ENCODE results near the gene RBMS3. TPM values are rescaled to one million over a fixed set of nuclear protein-coding genes. Genes with fewer than 3 reads are reported as not detected.
"Not testable (repeated sequence)": the region's sequence is repeated elsewhere in the genome, so short reads cannot be mapped to it uniquely, and the experiment has no call there.

The RBMS3 gene
- total RNA-seq, 2 donors from 2014 or later = 7.1 to 11.5 TPM

DNA sequence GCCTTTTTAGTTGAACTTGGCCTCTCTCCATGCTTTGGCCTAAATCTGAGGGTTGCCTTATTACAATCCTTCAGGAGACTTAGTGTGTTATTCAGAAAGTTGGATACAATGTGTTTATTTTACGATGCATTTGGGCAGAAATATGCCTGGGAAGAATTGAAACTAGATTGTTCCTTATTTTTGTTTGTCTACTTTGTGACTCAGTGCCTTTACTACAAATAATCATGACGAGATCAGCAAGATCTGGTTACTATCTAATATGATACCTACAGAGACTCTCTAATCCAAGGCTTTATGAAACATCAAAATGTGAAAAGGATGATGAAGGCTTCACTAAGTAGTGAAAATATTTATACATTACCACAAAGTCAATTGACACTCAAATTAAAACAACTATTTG lies 82.2 kb downstream of the RBMS3 start:
- no peak for ATAC-seq
- no peak for DNase-seq
- intact Hi-C loops (cut with DNase I, micrococcal nuclease) = no loop called here

DNA sequence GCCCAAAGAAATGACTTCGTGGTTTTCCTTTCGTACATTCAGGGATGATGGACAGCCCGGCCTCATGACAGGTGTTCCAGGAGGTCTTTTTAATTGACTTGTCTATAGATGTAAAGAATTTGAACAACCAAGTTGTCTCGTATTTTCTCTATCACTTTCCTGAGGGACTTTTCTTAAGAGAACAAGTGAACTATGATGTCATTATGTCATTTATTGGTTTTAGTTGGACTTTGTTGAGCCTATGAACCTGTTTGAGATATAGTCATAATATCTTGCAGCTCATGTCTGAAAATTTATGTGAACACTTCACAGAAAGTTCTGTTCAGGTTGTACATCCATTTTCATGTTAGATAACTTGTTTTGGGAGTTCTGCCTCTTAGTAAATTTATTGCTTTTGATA lies 89.2 kb downstream of the RBMS3 start:
- DNase-seq (no peak), ATAC-seq (no peak)
- intact Hi-C loops (cut with DNase I, micrococcal nuclease) = no loop called here

DNA sequence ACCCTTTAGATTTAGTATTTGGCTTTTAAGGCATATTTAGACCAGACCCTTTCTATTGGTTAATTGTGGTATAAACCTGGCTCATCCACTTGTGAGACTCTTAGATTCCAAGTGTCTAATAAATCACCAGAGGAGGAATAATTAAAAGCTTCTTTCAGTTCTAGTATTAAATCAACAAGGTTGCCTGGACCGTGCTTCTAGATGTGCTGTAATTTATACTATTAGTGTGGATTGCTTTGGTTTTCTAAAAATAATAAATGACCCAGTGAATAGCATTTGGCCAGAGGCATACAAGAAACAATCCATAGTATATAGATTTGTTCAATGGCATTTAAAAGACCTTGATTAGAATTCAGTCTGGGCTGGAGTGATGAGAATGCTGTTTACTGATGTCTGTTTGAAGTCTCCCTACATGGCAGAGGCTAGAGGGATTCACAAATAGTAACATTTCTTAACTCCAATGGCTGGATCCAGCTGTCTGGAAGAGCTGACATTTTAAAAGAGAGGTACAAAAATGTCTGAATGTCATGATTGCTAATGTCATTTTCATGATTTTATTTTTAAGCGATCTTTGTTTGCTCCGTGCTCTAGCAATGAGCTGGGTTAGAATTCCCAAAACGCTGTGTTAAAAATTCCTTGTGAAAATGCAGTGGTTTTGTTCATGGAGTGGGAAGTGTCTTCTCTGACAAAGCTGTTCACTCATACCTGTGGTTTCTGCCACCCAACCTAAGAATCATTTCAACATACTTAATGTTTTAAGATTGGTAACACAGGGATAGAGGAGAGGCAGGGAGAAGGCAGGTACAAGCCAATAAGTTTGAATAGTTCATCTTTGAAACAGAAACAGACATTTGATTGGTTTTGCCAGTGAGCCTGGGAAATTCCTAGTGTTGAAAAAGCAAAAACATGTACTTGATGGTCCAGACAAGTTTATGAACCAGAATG lies 89.9 kb downstream of the RBMS3 start:
- no peak for ATAC-seq

GRCh38 chr3:29373131-29373680 lies 92.3 kb downstream of the RBMS3 start:
- no peak for ATAC-seq
- intact Hi-C loops (cut with DNase I, micrococcal nuclease) = no loop called here
- no peak for DNase-seq

More for the DNA sequence above, 89.9 kb downstream of the RBMS3 start:
- DNase-seq = no peak
- intact Hi-C loops (cut with DNase I, micrococcal nuclease) = no loop called here

DNA sequence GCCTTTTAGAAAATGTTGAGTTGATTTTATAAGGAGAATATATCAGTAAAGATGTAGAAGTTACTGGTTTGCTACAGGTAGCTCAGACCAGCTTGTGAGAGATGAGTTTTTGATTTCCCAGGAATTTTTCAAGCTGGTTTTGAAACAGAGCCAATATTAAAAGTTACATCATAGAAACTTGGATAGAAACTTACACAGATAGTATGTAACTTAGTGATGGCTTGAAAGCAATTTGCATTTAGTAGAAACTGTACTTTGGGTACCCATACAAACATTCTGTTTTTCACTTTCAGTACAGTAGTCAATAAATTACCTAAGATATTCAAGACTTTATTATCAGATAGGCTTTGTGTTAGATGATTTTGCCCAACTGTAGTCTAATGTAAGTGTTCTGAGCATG lies 93.4 kb downstream of the RBMS3 start:
- no peak for DNase-seq
- no peak for ATAC-seq
- intact Hi-C loops (cut with DNase I, micrococcal nuclease) = no loop called here

GRCh38 chr3:29379097-29379496 lies 98.2 kb downstream of the RBMS3 start:
- DNase-seq (no peak), ATAC-seq (no peak)
- intact Hi-C loops (cut with DNase I, micrococcal nuclease) = no loop called here

DNA sequence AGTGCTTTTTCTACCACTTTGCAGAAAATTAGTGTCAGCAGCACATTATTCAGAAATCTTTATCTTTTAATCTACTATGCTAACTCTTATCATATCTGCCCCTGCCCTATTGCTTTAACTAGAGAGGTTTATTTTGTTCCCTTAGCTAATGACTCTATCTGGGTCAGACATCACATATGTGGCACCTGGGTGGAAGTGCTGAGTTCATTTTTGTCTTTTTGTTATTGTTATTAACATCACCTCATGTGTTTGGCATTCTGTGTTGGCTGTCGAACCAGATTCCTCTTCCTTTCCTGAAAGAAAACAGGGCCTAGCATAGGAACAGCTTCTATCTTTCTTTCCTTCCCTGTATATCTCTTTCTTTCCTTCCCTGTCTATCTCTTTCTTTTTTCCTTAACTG lies 100.7 kb downstream of the RBMS3 start:
- intact Hi-C loops (cut with DNase I, micrococcal nuclease) = no loop called here
- no peak for DNase-seq
- no peak for ATAC-seq

DNA sequence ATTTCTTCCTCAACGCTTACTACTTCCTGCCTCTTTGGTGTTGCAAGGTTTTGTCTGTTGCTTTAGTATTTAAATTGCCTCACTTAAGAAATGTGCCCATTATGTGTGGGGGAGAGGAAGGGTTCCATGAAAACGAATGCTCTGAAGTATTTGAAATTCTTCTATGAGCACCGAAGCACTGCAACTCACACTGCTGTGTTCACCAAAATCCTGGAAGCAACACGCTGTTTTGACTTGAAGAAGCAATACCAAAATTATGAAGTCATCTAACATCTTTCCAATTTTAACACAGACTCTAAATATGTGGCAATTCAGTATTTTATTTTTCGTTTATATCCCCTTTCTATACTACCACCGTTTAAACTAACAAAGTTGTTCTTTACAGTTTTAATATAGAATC lies 101.5 kb downstream of the RBMS3 start:
- DNase-seq (no peak), ATAC-seq (no peak)
- intact Hi-C loops (cut with DNase I, micrococcal nuclease) = no loop called here

GRCh38 chr3:29382845-29383244 lies 102.0 kb downstream of the RBMS3 start:
- intact Hi-C loops (cut with DNase I, micrococcal nuclease) = no loop called here
- DNase-seq (no peak), ATAC-seq (no peak)

DNA sequence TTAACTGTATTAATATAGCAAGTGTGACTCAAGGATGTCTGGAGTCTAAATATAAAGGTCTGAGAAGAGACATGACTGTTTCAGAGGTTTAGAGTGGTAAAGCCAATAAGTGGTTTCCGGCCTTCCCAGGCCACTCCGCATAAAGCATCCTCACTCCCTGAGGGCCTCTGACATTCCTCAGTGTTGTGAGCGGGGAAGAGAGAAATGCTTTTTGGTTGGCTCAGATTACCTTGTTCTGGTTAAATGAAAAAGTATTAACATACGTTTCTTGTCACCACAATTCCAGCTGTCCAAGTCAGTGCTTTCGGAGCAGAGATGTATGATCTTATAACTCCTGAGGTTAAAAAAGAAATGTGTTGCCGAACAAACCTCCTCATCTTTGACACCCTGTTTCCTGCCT lies 103.8 kb downstream of the RBMS3 start:
- DNase-seq (no peak), ATAC-seq (no peak)
- intact Hi-C loops (cut with DNase I, micrococcal nuclease) = no loop called here

GRCh38 chr3:29385046-29385830 lies 104.4 kb downstream of the RBMS3 start:
- DNase-seq (no peak), ATAC-seq (no peak)
- intact Hi-C loops (cut with DNase I, micrococcal nuclease) = no loop called here

- intact Hi-C loops (cut with DNase I, micrococcal nuclease) = no loop called here
- ATAC-seq = no peak
- no peak for DNase-seq
These were observed 108.5 kb downstream of the RBMS3 start for GRCh38 chr3:29389362-29389761.

DNA sequence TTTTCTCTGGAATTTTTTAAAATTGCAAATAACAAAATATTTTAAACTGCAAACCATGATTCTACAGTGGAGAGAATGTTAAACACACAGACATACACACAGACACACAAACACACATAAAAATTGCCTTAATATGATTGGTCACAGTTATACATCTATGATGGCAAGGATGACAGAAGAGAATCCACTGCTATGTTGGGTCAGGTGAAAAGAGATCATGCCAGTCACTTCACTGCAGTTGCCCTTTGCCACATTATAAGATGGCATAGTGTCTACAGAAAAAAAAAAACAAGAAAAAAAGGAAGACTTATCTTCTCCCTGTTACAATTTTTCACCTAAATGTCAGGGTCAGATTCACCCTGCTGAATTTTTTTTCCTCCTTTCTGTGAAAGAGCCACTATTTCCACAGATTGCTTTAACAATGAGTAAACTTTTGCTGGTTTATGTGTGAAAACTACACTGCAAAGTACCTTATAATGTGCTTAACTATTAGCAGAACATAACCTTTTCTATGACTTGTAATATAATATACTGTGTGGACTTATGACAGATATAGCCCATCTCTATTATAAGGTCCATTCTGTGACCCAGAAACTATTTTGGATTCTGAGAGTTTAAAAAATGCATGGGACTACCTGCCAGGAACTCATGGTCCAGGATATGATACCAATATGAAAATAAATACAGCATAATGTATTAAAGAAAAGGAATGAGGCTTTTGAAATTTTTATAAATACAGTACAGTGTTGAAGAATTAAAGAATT lies 111.9 kb downstream of the RBMS3 start:
- intact Hi-C loops (cut with DNase I, micrococcal nuclease) = no loop called here
- ATAC-seq (no peak), DNase-seq (no peak)

- DNase-seq; intact Hi-C loops (cut with DNase I, micrococcal nuclease); ATAC-seq: not testable (repeated sequence)
These were observed 113.1 kb downstream of the RBMS3 start for GRCh38 chr3:29393946-29394345.

DNA sequence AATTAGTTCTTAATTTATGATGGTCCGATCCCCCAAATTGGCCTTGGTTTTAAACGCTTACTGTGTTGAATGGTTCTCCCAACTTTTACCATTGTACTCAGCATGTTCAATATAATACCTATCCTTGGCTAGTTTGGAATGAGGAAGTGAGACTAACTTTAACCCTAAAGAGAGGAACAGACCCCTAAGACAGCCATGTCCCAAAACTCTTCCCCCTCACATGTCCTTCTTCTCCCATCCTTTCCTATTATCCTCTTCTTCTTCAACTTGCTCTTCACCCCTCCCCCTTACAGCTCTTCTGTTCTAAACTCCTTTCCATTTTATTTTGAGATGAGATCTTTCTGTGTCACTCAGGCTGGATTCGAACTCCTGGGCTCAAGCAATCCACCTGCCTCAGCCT lies 116.5 kb downstream of the RBMS3 start:
- intact Hi-C loops (cut with DNase I, micrococcal nuclease) = no loop called here
- no peak for DNase-seq
- no peak for ATAC-seq

DNA sequence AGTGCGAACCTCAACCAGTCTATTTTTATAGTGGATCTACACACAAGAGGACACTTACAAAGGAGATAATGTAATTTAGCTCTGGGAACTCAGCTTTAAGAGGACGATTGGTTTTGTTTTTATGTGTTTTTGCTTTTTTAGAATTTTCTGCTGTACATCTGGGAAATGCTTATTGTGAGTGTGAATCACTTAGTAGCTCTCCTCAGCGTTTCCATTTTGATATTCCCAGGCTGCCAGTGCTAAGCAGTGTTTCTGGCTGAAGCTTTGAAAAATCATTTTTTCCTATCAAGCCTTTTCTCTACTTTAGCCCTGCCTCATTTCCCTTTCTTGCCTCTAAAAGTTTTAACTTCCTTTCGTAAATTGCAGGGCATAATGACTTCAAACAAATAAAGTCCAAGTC lies 117.9 kb downstream of the RBMS3 start:
- no peak for ATAC-seq
- intact Hi-C loops (cut with DNase I, micrococcal nuclease) = no loop called here

DNA sequence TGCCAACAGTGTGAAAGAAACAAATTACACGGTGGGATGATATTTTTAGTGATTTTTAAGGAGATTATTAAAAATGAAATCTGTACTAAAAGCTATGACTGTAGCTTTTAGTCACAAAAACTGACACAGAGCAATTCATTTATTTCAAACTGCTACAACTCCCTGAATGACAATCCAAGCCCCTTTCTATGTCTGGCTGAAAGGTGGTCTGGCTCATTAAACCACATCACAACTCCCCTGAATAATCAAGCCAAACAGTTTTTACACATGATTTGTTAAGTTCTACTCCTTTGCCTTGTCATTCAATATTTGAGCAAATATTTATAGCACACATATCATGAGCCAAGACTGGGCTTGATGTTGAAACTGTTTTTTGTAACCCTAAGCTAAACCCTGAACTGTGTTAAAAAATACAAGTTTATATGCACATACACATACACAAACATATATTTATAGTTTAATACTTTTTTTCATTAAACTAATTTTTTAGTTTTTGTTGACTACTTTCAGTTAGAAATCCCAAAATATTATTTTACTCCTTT lies 125.5 kb downstream of the RBMS3 start:
- intact Hi-C loops (cut with DNase I, micrococcal nuclease) = no loop called here
- ATAC-seq = no peak
- DNase-seq = no peak

More for the DNA sequence above, 117.9 kb downstream of the RBMS3 start:
- no peak for DNase-seq

DNA sequence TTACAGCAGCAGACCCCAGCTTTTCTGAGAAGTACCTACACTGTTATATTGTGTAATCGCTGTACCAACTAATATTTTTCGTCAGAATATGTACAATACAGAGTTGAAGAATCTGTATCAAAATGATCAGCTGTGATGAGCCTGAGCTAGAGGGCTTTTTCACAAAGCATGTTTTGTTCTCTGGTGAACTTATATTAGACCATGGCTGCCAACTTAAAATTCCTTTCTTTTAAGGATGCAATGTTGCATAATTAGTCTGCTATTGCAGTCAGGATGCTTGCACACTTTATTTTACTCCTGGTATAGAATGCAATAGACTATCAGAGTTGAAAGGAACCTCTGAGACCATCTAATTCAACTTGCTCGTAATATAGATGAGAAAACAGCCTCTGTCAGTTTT lies 127.8 kb downstream of the RBMS3 start:
- intact Hi-C loops (cut with DNase I, micrococcal nuclease) = no loop called here
- DNase-seq = no peak
- no peak for ATAC-seq

- ATAC-seq = no peak
- intact Hi-C loops (cut with DNase I, micrococcal nuclease) = no loop called here
- DNase-seq = no peak
These were observed 128.5 kb downstream of the RBMS3 start for GRCh38 chr3:29409409-29409808.
